Measurements from ENCODE around the gene MYADML2.

The MYADML2 gene

DNA sequence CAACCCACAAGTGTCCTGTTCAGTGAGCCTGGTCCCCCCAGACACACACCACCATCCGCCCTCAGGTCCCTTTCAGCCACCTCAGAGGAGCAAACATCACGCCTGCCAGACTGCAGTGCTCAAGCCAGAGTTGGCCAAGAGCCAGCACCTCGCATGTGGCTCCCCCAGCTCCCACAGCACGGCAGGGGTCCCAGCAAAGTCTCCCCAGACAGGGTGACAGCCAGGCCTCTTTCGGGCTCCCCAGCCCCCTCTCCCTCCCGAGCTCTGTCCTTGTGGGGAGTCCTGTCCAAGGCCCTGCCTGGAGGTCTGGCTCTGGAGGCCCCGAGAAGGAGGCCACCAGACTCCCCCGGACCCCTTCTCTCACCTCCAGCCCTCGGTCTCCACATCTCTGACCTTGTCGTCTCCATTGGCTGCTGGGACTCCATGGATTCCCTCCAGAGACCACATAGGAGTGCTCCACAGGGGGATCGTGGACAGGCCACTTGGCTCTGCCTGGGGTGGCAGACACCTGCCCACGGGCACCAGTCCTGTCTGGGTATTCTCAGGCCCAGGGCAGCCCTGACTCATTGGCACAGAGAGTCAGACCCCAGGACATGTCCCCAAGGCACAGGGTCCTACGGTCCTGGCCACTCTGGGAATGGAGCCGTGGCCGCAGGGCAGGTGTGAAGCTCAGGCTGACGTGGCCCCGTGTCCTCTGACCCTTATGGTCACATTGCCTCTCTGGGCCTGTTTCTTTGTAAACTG lies 1.8 kb upstream of the MYADML2 start:
- TF ChIP-seq FOXP2 (optimal IDR thresholded peaks at IDR 0.05; ENCODE audit: borderline replicate concordance, extremely low read depth, extremely low read length, insufficient read depth) (no peak), POLR2AphosphoS5 (IDR thresholded peaks at IDR 0.05; ENCODE audit: low read depth, low read length) (no peak), SIN3A (IDR thresholded peaks at IDR 0.05; ENCODE audit: borderline replicate concordance, insufficient read depth, low read length) (no peak), TAF1 (IDR thresholded peaks at IDR 0.05; ENCODE audit: borderline replicate concordance, insufficient read depth, low read length) (no peak)
- TF ChIP-seq, protein P1, sequence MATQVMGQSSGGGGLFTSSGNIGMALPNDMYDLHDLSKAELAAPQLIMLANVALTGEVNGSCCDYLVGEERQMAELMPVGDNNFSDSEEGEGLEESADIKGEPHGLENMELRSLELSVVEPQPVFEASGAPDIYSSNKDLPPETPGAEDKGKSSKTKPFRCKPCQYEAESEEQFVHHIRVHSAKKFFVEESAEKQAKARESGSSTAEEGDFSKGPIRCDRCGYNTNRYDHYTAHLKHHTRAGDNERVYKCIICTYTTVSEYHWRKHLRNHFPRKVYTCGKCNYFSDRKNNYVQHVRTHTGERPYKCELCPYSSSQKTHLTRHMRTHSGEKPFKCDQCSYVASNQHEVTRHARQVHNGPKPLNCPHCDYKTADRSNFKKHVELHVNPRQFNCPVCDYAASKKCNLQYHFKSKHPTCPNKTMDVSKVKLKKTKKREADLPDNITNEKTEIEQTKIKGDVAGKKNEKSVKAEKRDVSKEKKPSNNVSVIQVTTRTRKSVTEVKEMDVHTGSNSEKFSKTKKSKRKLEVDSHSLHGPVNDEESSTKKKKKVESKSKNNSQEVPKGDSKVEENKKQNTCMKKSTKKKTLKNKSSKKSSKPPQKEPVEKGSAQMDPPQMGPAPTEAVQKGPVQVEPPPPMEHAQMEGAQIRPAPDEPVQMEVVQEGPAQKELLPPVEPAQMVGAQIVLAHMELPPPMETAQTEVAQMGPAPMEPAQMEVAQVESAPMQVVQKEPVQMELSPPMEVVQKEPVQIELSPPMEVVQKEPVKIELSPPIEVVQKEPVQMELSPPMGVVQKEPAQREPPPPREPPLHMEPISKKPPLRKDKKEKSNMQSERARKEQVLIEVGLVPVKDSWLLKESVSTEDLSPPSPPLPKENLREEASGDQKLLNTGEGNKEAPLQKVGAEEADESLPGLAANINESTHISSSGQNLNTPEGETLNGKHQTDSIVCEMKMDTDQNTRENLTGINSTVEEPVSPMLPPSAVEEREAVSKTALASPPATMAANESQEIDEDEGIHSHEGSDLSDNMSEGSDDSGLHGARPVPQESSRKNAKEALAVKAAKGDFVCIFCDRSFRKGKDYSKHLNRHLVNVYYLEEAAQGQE (IDR thresholded peaks at IDR 0.05; ENCODE audit: insufficient read depth in 1 of 2, low read depth in 2 of 2, low read length in 2 of 2): no peak

DNA sequence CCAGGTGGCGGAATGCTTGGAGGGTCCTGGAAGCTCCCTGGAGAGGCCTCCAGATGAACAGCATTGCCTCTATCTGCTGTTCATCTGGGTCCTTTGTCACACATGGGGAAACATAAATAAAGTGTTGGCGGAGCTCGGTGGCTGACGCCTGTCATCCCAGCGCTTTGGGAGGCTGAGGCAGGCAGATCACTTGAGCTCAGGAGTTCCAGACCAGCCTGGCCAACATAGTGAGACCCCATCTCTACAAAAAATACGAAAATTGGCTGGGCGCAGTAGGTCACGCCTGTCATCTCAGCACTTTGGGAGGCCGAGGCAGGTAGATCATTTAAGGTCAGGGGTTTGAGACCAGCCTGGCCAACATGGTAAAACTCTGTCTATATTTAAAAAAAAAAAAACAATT lies 2.2 kb downstream of the MYADML2 start:
- TF ChIP-seq, protein P1 (IDR thresholded peaks at IDR 0.05; ENCODE audit: insufficient read depth in 1 of 2, low read depth in 2 of 2, low read length in 2 of 2): no peak
- TF ChIP-seq TAF1 (IDR thresholded peaks at IDR 0.05; ENCODE audit: borderline replicate concordance, insufficient read depth, low read length) (no peak), SIN3A (IDR thresholded peaks at IDR 0.05; ENCODE audit: borderline replicate concordance, insufficient read depth, low read length) (no peak)

DNA sequence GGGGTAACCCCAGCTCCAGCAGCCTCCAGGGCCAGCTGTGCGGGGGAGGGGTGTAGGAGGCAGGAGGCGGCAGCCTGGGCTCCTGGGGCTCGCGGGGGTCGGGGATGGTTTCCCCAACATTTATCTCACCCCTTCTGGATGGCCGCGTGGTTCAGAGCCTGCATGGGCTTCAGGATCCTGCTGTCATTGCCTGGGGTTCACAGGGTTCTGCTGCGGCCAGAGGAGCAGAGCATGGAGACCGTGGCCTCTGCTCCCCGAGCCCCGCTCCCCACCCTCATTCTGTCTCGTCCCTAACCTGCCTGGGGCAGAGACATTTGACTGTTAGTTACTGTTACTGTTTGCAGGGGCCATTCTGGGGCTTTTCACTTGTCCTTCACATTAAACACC lies 4.9 kb downstream of the MYADML2 start:
- TF ChIP-seq FOXP2 (optimal IDR thresholded peaks at IDR 0.05; ENCODE audit: borderline replicate concordance, extremely low read depth, extremely low read length, insufficient read depth) (no peak), TAF1 (IDR thresholded peaks at IDR 0.05; ENCODE audit: borderline replicate concordance, insufficient read depth, low read length) (no peak)

DNA sequence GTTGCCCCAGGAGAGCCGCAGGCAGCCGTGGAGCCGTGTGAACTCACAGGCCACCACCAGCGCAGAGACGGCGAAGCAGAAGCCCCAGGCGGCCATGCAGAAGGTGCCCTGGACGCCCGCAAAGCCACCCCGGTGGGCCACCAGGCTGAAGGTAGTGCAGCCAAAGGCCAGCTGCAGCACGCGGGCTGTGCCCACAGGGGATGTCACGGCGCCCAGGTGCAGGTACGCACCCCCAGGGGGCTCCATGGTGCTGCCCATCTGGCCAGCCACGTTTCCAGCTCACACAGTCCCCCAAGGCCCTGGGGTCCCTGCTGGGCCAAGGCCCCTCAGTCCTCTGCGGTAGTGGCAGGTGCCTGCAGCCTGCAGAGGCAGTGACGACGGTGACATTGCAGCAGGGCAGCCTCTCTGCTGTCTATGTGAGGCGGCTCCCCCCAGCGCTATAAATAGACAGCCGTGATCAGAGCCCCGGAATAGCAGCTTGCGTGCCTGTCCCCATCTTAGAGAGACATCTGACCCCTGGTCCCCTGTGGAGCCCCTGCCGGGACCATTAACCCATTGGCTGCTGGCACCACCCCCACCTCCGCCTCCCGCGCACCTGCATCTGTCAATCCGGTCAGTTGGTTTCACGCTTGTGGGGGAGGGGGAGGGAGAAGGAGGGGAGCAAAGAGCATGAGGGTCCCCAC lies 5.4 kb downstream of the MYADML2 start:
- TF ChIP-seq, protein P1 (IDR thresholded peaks at IDR 0.05; ENCODE audit: insufficient read depth in 1 of 2, low read depth in 2 of 2, low read length in 2 of 2): no peak
- TF ChIP-seq FOXP2 (optimal IDR thresholded peaks at IDR 0.05; ENCODE audit: borderline replicate concordance, extremely low read depth, extremely low read length, insufficient read depth) (no peak), SIN3A (IDR thresholded peaks at IDR 0.05; ENCODE audit: borderline replicate concordance, insufficient read depth, low read length) (no peak), TAF1 (IDR thresholded peaks at IDR 0.05; ENCODE audit: borderline replicate concordance, insufficient read depth, low read length) (no peak), POLR2AphosphoS5 (IDR thresholded peaks at IDR 0.05; ENCODE audit: low read depth, low read length) (no peak)

DNA sequence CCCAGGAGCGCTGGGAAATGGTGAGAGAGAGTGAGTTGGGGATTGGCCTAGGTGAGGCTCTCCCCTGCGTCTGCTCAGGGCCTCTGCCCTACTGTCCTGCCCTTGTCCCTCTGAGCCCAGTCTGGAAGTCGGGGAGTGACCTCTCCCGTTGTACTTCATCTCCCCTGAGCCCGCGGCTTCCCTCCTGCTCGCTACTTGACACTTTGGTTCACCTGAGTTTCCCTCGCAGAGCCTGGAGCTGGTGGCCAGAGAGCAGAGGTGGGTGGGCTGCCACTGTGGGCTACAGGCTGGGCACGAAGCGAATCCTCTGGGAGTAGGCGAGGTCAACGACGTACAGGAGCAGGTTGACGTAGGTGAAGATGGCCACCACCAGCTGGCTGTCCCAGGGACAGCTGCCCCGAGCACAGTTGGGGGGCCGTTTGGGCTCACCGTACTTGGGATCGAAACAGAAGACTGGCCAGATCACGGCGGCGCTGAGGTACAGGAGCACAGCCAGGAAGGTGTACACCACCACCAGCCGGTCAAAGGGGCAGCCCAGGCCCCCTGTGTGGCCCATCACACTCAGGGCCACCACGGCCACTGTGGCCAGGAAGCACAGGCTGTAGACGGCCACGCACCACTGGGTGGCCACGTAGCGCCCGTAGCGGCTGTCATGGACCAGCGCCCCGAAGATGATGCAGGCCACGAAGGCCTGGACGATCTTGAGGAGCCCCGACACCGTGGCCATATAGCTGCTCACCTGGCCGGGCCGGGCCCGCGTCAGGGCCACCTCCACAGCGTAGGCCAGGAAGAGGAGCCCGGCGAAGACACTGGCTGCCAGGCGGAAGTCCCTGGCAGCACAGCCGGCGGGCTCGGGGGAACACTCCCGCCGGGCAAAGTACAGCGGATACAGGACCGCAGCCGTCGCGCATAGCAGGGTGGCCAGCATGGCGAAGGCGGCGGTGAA lies 6.2 kb downstream of the MYADML2 start:
- TF ChIP-seq, protein P1 (IDR thresholded peaks at IDR 0.05; ENCODE audit: insufficient read depth in 1 of 2, low read depth in 2 of 2, low read length in 2 of 2): no peak
- no peak for TF ChIP-seq POLR2AphosphoS5 (IDR thresholded peaks at IDR 0.05; ENCODE audit: low read depth, low read length)
- TF ChIP-seq TAF1 (IDR thresholded peaks at IDR 0.05; ENCODE audit: borderline replicate concordance, insufficient read depth, low read length): no peak
- TF ChIP-seq SIN3A (IDR thresholded peaks at IDR 0.05; ENCODE audit: borderline replicate concordance, insufficient read depth, low read length): no peak
- TF ChIP-seq FOXP2 (optimal IDR thresholded peaks at IDR 0.05; ENCODE audit: borderline replicate concordance, extremely low read depth, extremely low read length, insufficient read depth): no peak

All from PFSK-1 (cell line).